ENCODE results near the gene AUTS2. TPM values are rescaled to one million over a fixed set of nuclear protein-coding genes. Genes with fewer than 3 reads are reported as not detected.

The AUTS2 gene
- total RNA-seq, 6 experiments from 2014 or later = 10.4 to 32.0 (median 19.3) TPM

- Histone ChIP-seq H3K4me3 (no peak overlapping the region), H3K4me1 (no peaks in the 10 kb centered on the region), H3K36me3 (no peaks in the 10 kb centered on the region), H3K27ac (no peak overlapping the region), H3K9me3 (no peaks in the 10 kb centered on the region), H3K27me3 (no peaks in the 10 kb centered on the region)
- intact Hi-C loops (cut with DNase I) = no loop called here
- 80% methylated on average over 1 of the region's 1 CpG for WGBS (ENCODE audit: insufficient coverage, low coverage, low lambda C conversion rate, missing lambda C conversion rate)
- no peak for TF ChIP-seq POLR2A (IDR thresholded peaks at IDR 0.05)
- no peak for TF ChIP-seq CTCF (IDR thresholded peaks at IDR 0.05)
- DNase-seq = no peak
- ATAC-seq = no peak
Measured at GRCh38 chr7:70215491-70215890, 617.2 kb downstream of the AUTS2 start.

- 60% methylated on average over 3 of the region's 3 CpGs for WGBS (ENCODE audit: insufficient coverage, low coverage, low lambda C conversion rate, missing lambda C conversion rate)
- Histone ChIP-seq H3K9me3 (no peaks in the 10 kb centered on the region), H3K4me1 (no peaks in the 10 kb centered on the region), H3K36me3 (no peaks in the 10 kb centered on the region), H3K27ac (no peak overlapping the region), H3K4me3 (no peak overlapping the region), H3K27me3 (no peaks in the 10 kb centered on the region)
- intact Hi-C loops (cut with DNase I) = no loop called here
- no peak for TF ChIP-seq POLR2A (IDR thresholded peaks at IDR 0.05)
- TF ChIP-seq CTCF (IDR thresholded peaks at IDR 0.05) = no peak
- DNase-seq (no peak), ATAC-seq (no peak)
Measured at GRCh38 chr7:70217571-70217970, 619.3 kb downstream of the AUTS2 start.

DNA sequence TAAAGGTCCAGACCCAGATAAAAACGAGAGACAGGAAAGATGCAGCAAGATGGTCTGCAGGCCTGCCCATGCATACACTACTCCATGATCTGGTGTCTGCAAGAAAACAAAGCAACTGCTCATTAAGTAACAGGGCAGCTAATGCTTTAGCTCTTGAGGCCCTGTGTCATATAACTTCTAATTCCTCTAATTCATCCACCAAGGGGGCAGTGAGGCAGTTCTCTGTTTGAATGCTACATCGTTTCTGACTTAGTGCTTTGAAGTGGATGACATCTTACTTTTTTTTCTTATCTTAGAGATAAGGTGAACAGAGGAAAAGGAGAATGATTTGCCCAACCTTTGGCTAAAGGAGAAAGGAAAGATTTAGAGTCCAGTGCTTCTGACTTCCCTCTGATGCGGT lies 619.7 kb downstream of the AUTS2 start:
- H3K27me3 ChIP-seq = no peaks in the 10 kb centered on the region
- H3K4me3 ChIP-seq = no peak overlapping the region
- no peaks in the 10 kb centered on the region for H3K36me3 ChIP-seq
- DNase-seq (no peak), ATAC-seq (no peak)
- H3K4me1 ChIP-seq = no peaks in the 10 kb centered on the region
- TF ChIP-seq CTCF (IDR thresholded peaks at IDR 0.05) = no peak
- no peak for TF ChIP-seq POLR2A (IDR thresholded peaks at IDR 0.05)
- no peak overlapping the region for H3K27ac ChIP-seq
- H3K9me3 ChIP-seq = no peaks in the 10 kb centered on the region
- intact Hi-C loops (cut with DNase I) = no loop called here
- WGBS (ENCODE audit: insufficient coverage, low coverage, low lambda C conversion rate, missing lambda C conversion rate) = 56% methylated on average over 3 of the region's 3 CpGs

GRCh38 chr7:70219061-70219460 lies 620.8 kb downstream of the AUTS2 start:
- intact Hi-C loops (cut with DNase I) = no loop called here

More at GRCh38 chr7:70219061-70219460, 620.8 kb downstream of the AUTS2 start:
- Histone ChIP-seq H3K36me3 (no peaks in the 10 kb centered on the region), H3K27ac (no peak overlapping the region), H3K4me3 (no peak overlapping the region), H3K9me3 (no peaks in the 10 kb centered on the region), H3K4me1 (no peaks in the 10 kb centered on the region), H3K27me3 (no peaks in the 10 kb centered on the region)
- TF ChIP-seq POLR2A (IDR thresholded peaks at IDR 0.05) (no peak), CTCF (IDR thresholded peaks at IDR 0.05) (no peak)
- WGBS (ENCODE audit: insufficient coverage, low coverage, low lambda C conversion rate, missing lambda C conversion rate) = 89% methylated on average over 4 of the region's 4 CpGs
- DNase-seq (no peak), ATAC-seq (no peak)
